ENCODE results near the gene ASPSCR1. TPM values are rescaled to one million over a fixed set of nuclear protein-coding genes. Genes with fewer than 3 reads are reported as not detected.

Gene ASPSCR1
- total and polyA plus RNA-seq, 9 of the 15 experiments (the other 6 are each of a cell fraction or from before 2014, with no cell fraction given) = 0.90 to 36.9 (median 11.6) TPM

DNA sequence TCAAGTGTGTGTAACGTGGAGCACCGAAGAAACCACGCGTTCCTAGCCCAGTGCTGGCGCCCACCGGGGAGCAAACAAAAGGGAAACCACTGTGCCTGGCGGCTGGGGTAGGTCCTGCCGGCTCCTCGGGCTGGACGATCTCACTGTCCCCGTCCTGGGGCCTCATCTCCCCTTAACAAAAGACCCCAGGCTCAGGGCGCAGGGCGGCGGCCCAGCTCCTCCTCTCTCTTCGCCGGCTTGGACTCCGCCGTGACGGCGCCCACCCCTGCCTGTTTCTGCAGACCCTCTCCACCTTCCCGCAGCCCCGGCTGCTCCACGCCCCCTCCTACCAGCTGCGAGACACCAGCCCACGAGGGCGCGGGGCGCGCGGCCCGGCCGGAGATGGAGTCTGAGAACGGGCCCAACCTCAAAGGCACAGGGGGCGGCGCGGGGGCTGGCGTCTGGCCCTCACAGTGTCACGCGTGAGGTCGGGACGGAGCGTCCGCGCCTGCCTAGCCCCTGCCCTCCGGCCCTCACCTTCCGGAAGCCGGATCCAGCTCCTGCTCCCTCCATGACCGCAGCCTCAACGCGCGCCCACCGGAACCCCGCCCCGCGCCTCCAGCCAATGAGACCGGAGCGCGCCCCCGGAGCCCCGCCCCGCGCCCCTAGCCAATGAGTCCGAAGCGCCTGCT, 45.0 kb downstream of the ASPSCR1 start, which contains the start of gene CENPX (continued):
- TF ChIP-seq NR2C1 (IDR thresholded peaks at IDR 0.05) = no peak
- no peak for TF ChIP-seq NR2C1 (tag; IDR thresholded peaks at IDR 0.05)
- TF ChIP-seq, protein P1, sequence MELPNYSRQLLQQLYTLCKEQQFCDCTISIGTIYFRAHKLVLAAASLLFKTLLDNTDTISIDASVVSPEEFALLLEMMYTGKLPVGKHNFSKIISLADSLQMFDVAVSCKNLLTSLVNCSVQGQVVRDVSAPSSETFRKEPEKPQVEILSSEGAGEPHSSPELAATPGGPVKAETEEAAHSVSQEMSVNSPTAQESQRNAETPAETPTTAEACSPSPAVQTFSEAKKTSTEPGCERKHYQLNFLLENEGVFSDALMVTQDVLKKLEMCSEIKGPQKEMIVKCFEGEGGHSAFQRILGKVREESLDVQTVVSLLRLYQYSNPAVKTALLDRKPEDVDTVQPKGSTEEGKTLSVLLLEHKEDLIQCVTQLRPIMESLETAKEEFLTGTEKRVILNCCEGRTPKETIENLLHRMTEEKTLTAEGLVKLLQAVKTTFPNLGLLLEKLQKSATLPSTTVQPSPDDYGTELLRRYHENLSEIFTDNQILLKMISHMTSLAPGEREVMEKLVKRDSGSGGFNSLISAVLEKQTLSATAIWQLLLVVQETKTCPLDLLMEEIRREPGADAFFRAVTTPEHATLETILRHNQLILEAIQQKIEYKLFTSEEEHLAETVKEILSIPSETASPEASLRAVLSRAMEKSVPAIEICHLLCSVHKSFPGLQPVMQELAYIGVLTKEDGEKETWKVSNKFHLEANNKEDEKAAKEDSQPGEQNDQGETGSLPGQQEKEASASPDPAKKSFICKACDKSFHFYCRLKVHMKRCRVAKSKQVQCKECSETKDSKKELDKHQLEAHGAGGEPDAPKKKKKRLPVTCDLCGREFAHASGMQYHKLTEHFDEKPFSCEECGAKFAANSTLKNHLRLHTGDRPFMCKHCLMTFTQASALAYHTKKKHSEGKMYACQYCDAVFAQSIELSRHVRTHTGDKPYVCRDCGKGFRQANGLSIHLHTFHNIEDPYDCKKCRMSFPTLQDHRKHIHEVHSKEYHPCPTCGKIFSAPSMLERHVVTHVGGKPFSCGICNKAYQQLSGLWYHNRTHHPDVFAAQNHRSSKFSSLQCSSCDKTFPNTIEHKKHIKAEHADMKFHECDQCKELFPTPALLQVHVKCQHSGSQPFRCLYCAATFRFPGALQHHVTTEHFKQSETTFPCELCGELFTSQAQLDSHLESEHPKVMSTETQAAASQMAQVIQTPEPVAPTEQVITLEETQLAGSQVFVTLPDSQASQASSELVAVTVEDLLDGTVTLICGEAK (IDR thresholded peaks at IDR 0.05) = peak; percentile 57; the same call in 1 of the 2 replicates
- TF ChIP-seq, protein P1 (CRISPR knock-in tag; IDR thresholded peaks at IDR 0.05) = no peak
- TF ChIP-seq POLR2G (IDR thresholded peaks at IDR 0.05; ENCODE audit: low read depth, low read length) = peak; percentile 89
- peak; percentile 14; the same call in 1 of the 2 replicates for TF ChIP-seq FOXP1 (CRISPR knock-in tag; IDR thresholded peaks at IDR 0.05)
- TF ChIP-seq TFAM (CRISPR knock-in tag; conservative IDR thresholded peaks at IDR 0.05) = no peak
- peak; percentile 66; the same call in 1 of the 2 replicates for TF ChIP-seq MAX (CRISPR knock-in tag; IDR thresholded peaks at IDR 0.05)
- no peak for TF ChIP-seq OTX1 (CRISPR knock-in tag; IDR thresholded peaks at IDR 0.05)
- no peak for TF ChIP-seq MED1 (CRISPR knock-in tag; IDR thresholded peaks at IDR 0.05; ENCODE audit: borderline replicate concordance)
- no peak for TF ChIP-seq RCOR1 (IDR thresholded peaks at IDR 0.05; ENCODE audit: borderline replicate concordance in 1 of 2, low read depth in 2 of 2, low read length in 2 of 2)
- no peak for TF ChIP-seq BRD4 (IDR thresholded peaks at IDR 0.05)
- peak; percentile 63; the same call in 1 of the 2 replicates for TF ChIP-seq PHF8 (IDR thresholded peaks at IDR 0.05; ENCODE audit: borderline replicate concordance, low read length)
- no peak for TF ChIP-seq ZNF121 (CRISPR knock-in tag; conservative IDR thresholded peaks at IDR 0.05)
- TF ChIP-seq NUFIP1 (IDR thresholded peaks at IDR 0.05; ENCODE audit: partially characterized antibody) = no peak
- no peak for TF ChIP-seq ZNF174 (CRISPR knock-in tag; IDR thresholded peaks at IDR 0.05)
- TF ChIP-seq LEF1 (IDR thresholded peaks at IDR 0.05) = no peak
- no peak for TF ChIP-seq PHB2 (IDR thresholded peaks at IDR 0.05; ENCODE audit: low read depth)
- no peak for TF ChIP-seq ZNF184 (CRISPR knock-in tag; IDR thresholded peaks at IDR 0.05)
- no peak for TF ChIP-seq ASH1L (IDR thresholded peaks at IDR 0.05; ENCODE audit: borderline replicate concordance, low read depth, partially characterized antibody)
- peak; percentile 52; the same call in 1 of the 2 replicates for TF ChIP-seq MXI1 (IDR thresholded peaks at IDR 0.05; ENCODE audit: low read depth, low read length)
- no peak for TF ChIP-seq FOXJ2 (tag; IDR thresholded peaks at IDR 0.05)
- TF ChIP-seq MAFF (IDR thresholded peaks at IDR 0.05; ENCODE audit: low read length) = no peak

Data from K562 (cell line).